Measurements from ENCODE around the gene ETFA.

ETFA gene

DNA sequence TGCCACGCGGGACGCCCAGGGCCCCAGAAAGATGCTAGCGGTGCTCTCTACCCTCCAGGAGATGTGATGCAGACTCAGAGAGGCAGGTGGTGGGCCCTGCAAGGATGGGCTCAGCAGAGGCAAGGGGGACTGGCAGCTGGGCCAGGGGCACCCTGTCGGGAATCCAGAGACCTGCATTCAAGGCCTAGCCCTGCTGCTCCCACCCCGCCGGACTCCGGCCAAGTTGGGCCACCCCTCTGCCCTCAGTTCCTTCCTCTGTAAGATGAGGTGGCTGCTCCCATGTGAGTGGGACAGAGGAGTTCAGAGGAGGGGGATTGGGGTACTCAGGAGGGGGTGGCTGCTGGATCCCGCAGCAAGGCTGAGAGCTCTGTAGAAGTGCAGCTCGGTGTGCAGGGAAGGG is 135.2 kb downstream of the ETFA start:
- TF ChIP-seq, protein P1, sequence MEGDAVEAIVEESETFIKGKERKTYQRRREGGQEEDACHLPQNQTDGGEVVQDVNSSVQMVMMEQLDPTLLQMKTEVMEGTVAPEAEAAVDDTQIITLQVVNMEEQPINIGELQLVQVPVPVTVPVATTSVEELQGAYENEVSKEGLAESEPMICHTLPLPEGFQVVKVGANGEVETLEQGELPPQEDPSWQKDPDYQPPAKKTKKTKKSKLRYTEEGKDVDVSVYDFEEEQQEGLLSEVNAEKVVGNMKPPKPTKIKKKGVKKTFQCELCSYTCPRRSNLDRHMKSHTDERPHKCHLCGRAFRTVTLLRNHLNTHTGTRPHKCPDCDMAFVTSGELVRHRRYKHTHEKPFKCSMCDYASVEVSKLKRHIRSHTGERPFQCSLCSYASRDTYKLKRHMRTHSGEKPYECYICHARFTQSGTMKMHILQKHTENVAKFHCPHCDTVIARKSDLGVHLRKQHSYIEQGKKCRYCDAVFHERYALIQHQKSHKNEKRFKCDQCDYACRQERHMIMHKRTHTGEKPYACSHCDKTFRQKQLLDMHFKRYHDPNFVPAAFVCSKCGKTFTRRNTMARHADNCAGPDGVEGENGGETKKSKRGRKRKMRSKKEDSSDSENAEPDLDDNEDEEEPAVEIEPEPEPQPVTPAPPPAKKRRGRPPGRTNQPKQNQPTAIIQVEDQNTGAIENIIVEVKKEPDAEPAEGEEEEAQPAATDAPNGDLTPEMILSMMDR (conservative IDR thresholded peaks at IDR 0.05; ENCODE audit: low read depth, low read length), result no peak
- Histone ChIP-seq H3K27ac (no peak overlapping the region), H3K4me1 (ENCODE audit: low read depth, poor library complexity, severe bottlenecking) (no peaks in the 10 kb centered on the region), H3K4me2 (no peak overlapping the region), H2AFZ (ENCODE audit: low read depth) (no peak overlapping the region), H3K4me3 (IDR thresholded peaks at IDR 0.05; ENCODE audit: insufficient read depth, low read depth, low read length) (no peak overlapping the region), H3K9ac (no peak overlapping the region), H3K79me2 (ENCODE audit: insufficient read depth, low read depth) (no peaks in the 10 kb centered on the region), H3K36me3 (ENCODE audit: insufficient read depth) (no peaks in the 10 kb centered on the region), H4K20me1 (ENCODE audit: insufficient read depth) (no peaks in the 10 kb centered on the region), H3K27me3 (ENCODE audit: insufficient read depth, low read depth) (no peaks in the 10 kb centered on the region)

DNA sequence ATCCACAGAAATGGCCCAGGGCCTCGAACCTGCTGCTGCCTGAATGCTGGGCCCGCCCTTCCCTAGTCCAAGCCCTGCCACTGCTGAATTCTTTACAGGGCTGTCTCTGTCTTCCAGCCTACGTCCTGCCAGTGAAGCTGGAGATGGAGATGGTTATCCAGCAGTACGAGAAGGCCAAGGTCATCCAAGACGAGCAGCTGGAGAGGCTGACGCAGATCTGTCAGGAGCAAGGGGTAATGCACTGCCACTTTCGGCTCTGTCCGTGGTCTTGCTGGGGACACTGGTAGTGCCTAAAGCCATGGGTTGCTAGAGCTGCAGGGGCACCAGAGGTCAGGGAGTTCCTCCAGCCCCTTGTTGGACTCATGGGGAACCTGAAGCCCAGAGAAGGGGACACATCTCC is 135.8 kb downstream of the ETFA start:
- Histone ChIP-seq H3K27me3 (ENCODE audit: insufficient read depth, low read depth) (no peaks in the 10 kb centered on the region), H3K4me3 (IDR thresholded peaks at IDR 0.05; ENCODE audit: insufficient read depth, low read depth, low read length) (no peak overlapping the region), H3K36me3 (ENCODE audit: insufficient read depth) (no peaks in the 10 kb centered on the region), H3K27ac (no peak overlapping the region), H3K9ac (no peak overlapping the region), H3K4me1 (ENCODE audit: low read depth, poor library complexity, severe bottlenecking) (no peaks in the 10 kb centered on the region), H3K79me2 (ENCODE audit: insufficient read depth, low read depth) (no peaks in the 10 kb centered on the region), H2AFZ (ENCODE audit: low read depth) (no peak overlapping the region), H4K20me1 (ENCODE audit: insufficient read depth) (no peaks in the 10 kb centered on the region), H3K4me2 (no peak overlapping the region)
- TF ChIP-seq, protein P1 (conservative IDR thresholded peaks at IDR 0.05; ENCODE audit: low read depth, low read length), result no peak

DNA sequence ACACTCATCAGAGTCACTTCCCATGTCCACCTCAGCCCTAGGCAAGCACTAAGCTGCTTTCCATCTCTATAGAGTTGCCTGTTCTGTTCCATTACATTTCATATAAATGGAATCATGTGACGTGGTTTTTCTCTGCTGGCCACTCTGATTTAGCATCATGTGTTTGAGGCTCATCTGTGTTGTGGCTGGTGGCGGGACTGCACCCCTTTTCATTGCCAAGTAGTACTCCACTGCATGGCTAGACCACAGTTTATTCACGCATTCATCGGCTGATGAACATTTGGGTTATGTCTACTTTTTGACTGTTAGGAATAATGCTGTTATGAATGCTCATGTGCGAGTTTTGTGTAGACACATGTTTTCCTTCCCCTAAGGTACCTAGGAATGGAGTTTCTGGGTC is 136.6 kb downstream of the ETFA start:
- Histone ChIP-seq H3K9ac (no peak overlapping the region), H3K36me3 (ENCODE audit: insufficient read depth) (no peaks in the 10 kb centered on the region), H3K27ac (no peak overlapping the region), H2AFZ (ENCODE audit: low read depth) (no peak overlapping the region), H3K4me1 (ENCODE audit: low read depth, poor library complexity, severe bottlenecking) (no peaks in the 10 kb centered on the region), H3K4me2 (no peak overlapping the region), H3K79me2 (ENCODE audit: insufficient read depth, low read depth) (no peaks in the 10 kb centered on the region), H4K20me1 (ENCODE audit: insufficient read depth) (no peaks in the 10 kb centered on the region), H3K27me3 (ENCODE audit: insufficient read depth, low read depth) (no peaks in the 10 kb centered on the region), H3K4me3 (IDR thresholded peaks at IDR 0.05; ENCODE audit: insufficient read depth, low read depth, low read length) (no peak overlapping the region)
- TF ChIP-seq, protein P1 (conservative IDR thresholded peaks at IDR 0.05; ENCODE audit: low read depth, low read length), result no peak

DNA sequence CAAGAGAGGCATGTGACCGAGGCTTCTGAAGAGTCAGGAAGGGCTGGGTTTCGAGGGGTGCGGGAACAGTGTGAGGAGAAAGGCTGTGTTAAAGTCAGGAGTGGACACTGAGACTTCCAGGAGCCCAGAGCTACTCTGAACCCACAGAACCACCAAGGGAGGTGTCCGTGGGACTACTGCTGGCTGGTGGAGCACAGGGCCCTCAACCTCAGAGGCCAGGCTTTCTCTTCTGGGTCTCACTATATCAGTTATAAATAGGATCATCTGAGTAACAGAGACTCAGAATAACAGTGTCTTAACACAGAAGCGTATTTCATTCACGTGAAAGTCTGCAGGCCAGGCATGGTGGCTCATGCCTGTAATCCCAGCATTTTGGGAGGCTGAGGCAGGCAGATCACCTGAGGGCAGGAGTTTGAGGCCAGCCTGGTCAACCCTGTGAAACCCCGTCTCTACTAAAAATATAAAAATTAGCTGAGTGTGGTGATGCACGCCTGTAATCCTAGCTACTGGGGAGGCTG is 137.9 kb downstream of the ETFA start:
- H3K27me3 ChIP-seq (ENCODE audit: insufficient read depth, low read depth), result no peaks in the 10 kb centered on the region
- H3K9ac ChIP-seq, result no peak overlapping the region
- H4K20me1 ChIP-seq (ENCODE audit: insufficient read depth), result no peaks in the 10 kb centered on the region
- H3K79me2 ChIP-seq (ENCODE audit: insufficient read depth, low read depth), result no peaks in the 10 kb centered on the region
- no peaks in the 10 kb centered on the region for H3K4me1 ChIP-seq (ENCODE audit: low read depth, poor library complexity, severe bottlenecking)
- H3K27ac ChIP-seq, result no peak overlapping the region
- H3K4me3 ChIP-seq (IDR thresholded peaks at IDR 0.05; ENCODE audit: insufficient read depth, low read depth, low read length), result no peak overlapping the region
- no peak overlapping the region for H2AFZ ChIP-seq (ENCODE audit: low read depth)
- H3K4me2 ChIP-seq, result no peak overlapping the region
- no peaks in the 10 kb centered on the region for H3K36me3 ChIP-seq (ENCODE audit: insufficient read depth)
- TF ChIP-seq, protein P1 (conservative IDR thresholded peaks at IDR 0.05; ENCODE audit: low read depth, low read length), result no peak

Data from KMS-11 (cell line).